DOHH2 (cell line): ENCODE measurements around the gene CNTN4.

ENCODE experiments used
- CTCF ChIP-seq: fragments of 200-600 bp; sonication (generic); IDR thresholded peaks from one replicate; pipeline ENCODE4 v1.5.1; 2014; ENCODE audit warnings: antibody characterized with exemption, mild to moderate bottlenecking, low read depth, low read length; ENCODE audit not compliant: poor library complexity, severe bottlenecking
- EZH2phosphoT487 ChIP-seq: fragments of 200-600 bp; sonication (generic); IDR thresholded peaks from 2 replicates; pipeline ENCODE4 v1.6.1; 2017; ENCODE audit warnings: borderline replicate concordance, mild to moderate bottlenecking, antibody characterized with exemption, low read length, moderate library complexity, mixed read lengths

DNA sequence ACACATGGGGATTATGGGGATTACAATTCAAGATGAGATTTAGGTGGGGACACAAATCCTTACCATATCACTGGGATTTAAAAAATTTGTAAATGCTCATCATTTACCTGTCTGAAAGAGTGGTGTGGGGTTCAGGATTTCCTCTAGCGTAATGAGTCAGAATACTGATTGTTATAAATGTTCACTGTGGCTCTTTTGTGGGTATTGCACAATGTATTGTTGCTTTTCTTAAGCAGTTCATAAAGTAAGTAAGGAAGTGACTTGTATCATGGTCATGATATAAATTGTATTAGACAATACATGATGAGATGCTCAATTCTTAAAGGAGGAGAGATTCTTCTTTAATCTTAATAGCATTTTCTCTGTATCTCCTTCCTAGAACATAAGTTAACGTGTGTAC, 262.1 kb downstream of the CNTN4 start:
- no peak for TF ChIP-seq CTCF
- TF ChIP-seq EZH2phosphoT487 = no peak
